WTC11 (cell line): ENCODE data around the gene S100PBP. TPM values are rescaled to one million over a fixed set of nuclear protein-coding genes. Genes with fewer than 3 reads are reported as not detected.

Experiments
- ATAC-seq: fragments of 200-7000 bp; cut with Tn5 transposase; 2 replicates; pipeline ENCODE4 v1.10.0; 2021; ENCODE audit warnings: mild to moderate bottlenecking, moderate library complexity
- CTCF ChIA-PET: fragments of 300-600 bp; sonication (Branson Sonifier 250); formaldehyde crosslinking; loops from one replicate; lab custom pipeline; 2021; ENCODE audit warnings: antibody characterized with exemption; lab: Charles Lee
- POLR2A ChIA-PET: fragments of 350-600 bp; sonication (Branson Sonifier 250); formaldehyde crosslinking; loops from one replicate; lab custom pipeline; 2021; ENCODE audit warnings: antibody characterized with exemption; lab: Charles Lee
- DNase-seq: peaks from one replicate; pipeline ENCODE4 v3.0.0; 2021; ENCODE audit warnings: low spot score
- H3K27ac Mint-ChIP-seq: 2 replicates; pipeline ENCODE4 v1.8.0; 2021; ENCODE audit warnings: mixed read lengths
- H3K27me3 Mint-ChIP-seq: 2 replicates; pipeline ENCODE4 v1.8.0; 2021; ENCODE audit warnings: low read depth, mild to moderate bottlenecking, moderate library complexity, mixed read lengths
- H3K36me3 Mint-ChIP-seq: 2 replicates; pipeline ENCODE4 v1.8.0; 2021; ENCODE audit warnings: mixed read lengths
- H3K4me1 Mint-ChIP-seq: 2 replicates; pipeline ENCODE4 v1.8.0; 2022; ENCODE audit warnings: mixed read lengths
- H3K4me3 Mint-ChIP-seq: 2 replicates; pipeline ENCODE4 v1.8.0; 2021; ENCODE audit warnings: mild to moderate bottlenecking, moderate library complexity, mixed read lengths
- H3K9me3 Mint-ChIP-seq: 2 replicates; pipeline ENCODE4 v1.8.0; 2021; ENCODE audit warnings: mixed read lengths
- ATF6 ChIP-seq: sonication (generic); formaldehyde crosslinking; IDR thresholded peaks from 2 replicates; pipeline ENCODE4 v1.8.1; 2023; ENCODE audit warnings: mild to moderate bottlenecking, missing genetic modification reagents
- CREB1 ChIP-seq: sonication (generic); formaldehyde crosslinking; IDR thresholded peaks from 2 replicates; pipeline ENCODE4 v1.8.0; 2023; ENCODE audit warnings: mild to moderate bottlenecking, missing genetic modification reagents
- GRHL2 ChIP-seq: fragments of 250-450 bp; sonication (Bioruptor Pico); IDR thresholded peaks from 2 replicates; pipeline ENCODE4 v1.8.0; 2022; ENCODE audit warnings: mild to moderate bottlenecking, moderate library complexity; ENCODE audit not compliant: insufficient replicate concordance, severe bottlenecking
- IRF2 ChIP-seq: sonication (generic); formaldehyde crosslinking; IDR thresholded peaks from 2 replicates; pipeline ENCODE4 v1.8.0; 2022; ENCODE audit warnings: low read depth, missing genetic modification reagents, borderline replicate concordance
- KAT7 ChIP-seq: sonication (generic); formaldehyde crosslinking; IDR thresholded peaks from 2 replicates; pipeline ENCODE4 v1.8.1; 2023; ENCODE audit warnings: missing genetic modification reagents, mild to moderate bottlenecking, borderline replicate concordance
- NFYB ChIP-seq: sonication (generic); formaldehyde crosslinking; conservative IDR thresholded peaks from 2 replicates; pipeline ENCODE4 v1.8.0; 2022; ENCODE audit warnings: low read depth, missing genetic modification reagents
- NR1H2 ChIP-seq: sonication (generic); formaldehyde crosslinking; IDR thresholded peaks from 2 replicates; pipeline ENCODE4 v1.9.0; 2021; ENCODE audit warnings: mild to moderate bottlenecking, moderate library complexity, missing genetic modification reagents
- OVOL2 ChIP-seq: fragments of 250-450 bp; sonication (Bioruptor Pico); IDR thresholded peaks from 2 replicates; pipeline ENCODE4 v1.9.0; 2021; ENCODE audit warnings: mild to moderate bottlenecking, borderline replicate concordance
- PRDM15 ChIP-seq: sonication (generic); formaldehyde crosslinking; IDR thresholded peaks from 2 replicates; pipeline ENCODE4 v1.8.0; 2022; ENCODE audit warnings: missing genetic modification reagents
- PREB ChIP-seq: sonication (generic); formaldehyde crosslinking; IDR thresholded peaks from 2 replicates; pipeline ENCODE4 v1.8.1; 2022; ENCODE audit warnings: mild to moderate bottlenecking, missing genetic modification reagents, moderate library complexity, borderline replicate concordance
- PRRX2 ChIP-seq: fragments of 250-450 bp; sonication (Bioruptor Pico); IDR thresholded peaks from 2 replicates; pipeline ENCODE4 v1.8.0; 2021; ENCODE audit warnings: mild to moderate bottlenecking
- USF1 ChIP-seq: sonication (generic); formaldehyde crosslinking; IDR thresholded peaks from 2 replicates; pipeline ENCODE4 v1.8.0; 2022; ENCODE audit warnings: mild to moderate bottlenecking, missing genetic modification reagents
- ZNF263 ChIP-seq: sonication (generic); formaldehyde crosslinking; IDR thresholded peaks from 2 replicates; pipeline ENCODE4 v1.8.1; 2022; ENCODE audit warnings: low read depth, mild to moderate bottlenecking, moderate library complexity, missing genetic modification reagents
- ZNF671 ChIP-seq: fragments of 250-450 bp; sonication (Bioruptor Pico); IDR thresholded peaks from 2 replicates; pipeline ENCODE4 v1.8.0; 2021; ENCODE audit warnings: mild to moderate bottlenecking
- total RNA-seq: library from RNA; stranded (reverse); gene quantifications from 3 replicates; pipeline ENCODE4 v1.2.3, GENCODE V29; 2021
- TF ChIP-seq, protein P1 (sequence below): sonication (generic); formaldehyde crosslinking; IDR thresholded peaks from 2 replicates; pipeline ENCODE4 v1.8.1; 2022; ENCODE audit warnings: low read depth, missing genetic modification reagents, borderline replicate concordance
- TF ChIP-seq, protein P2 (sequence below): sonication (generic); formaldehyde crosslinking; conservative IDR thresholded peaks from 2 replicates; pipeline ENCODE4 v1.8.1; 2022; ENCODE audit warnings: mild to moderate bottlenecking, missing genetic modification reagents

S100PBP gene
- total RNA-seq, 1 experiment from 2014 or later = 62.9 TPM

GRCh38 chr1:32770741-32771548 is 46.5 kb upstream of the S100PBP start (continued):
- TF ChIP-seq PRDM15 (CRISPR knock-in tag) (no peak), IRF2 (no peak)
- TF ChIP-seq, protein P1, sequence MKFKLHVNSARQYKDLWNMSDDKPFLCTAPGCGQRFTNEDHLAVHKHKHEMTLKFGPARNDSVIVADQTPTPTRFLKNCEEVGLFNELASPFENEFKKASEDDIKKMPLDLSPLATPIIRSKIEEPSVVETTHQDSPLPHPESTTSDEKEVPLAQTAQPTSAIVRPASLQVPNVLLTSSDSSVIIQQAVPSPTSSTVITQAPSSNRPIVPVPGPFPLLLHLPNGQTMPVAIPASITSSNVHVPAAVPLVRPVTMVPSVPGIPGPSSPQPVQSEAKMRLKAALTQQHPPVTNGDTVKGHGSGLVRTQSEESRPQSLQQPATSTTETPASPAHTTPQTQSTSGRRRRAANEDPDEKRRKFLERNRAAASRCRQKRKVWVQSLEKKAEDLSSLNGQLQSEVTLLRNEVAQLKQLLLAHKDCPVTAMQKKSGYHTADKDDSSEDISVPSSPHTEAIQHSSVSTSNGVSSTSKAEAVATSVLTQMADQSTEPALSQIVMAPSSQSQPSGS (CRISPR knock-in tag) = no peak
- TF ChIP-seq, protein P2, sequence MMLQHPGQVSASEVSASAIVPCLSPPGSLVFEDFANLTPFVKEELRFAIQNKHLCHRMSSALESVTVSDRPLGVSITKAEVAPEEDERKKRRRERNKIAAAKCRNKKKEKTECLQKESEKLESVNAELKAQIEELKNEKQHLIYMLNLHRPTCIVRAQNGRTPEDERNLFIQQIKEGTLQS (CRISPR knock-in tag) = no peak

- Mint-ChIP-seq H3K36me3 (peaks cover 36% of the 10 kb centered on the region), H3K9me3 (no peaks in the 10 kb centered on the region), H3K27ac (no peak overlapping the region), H3K4me1 (peaks cover 42% of the 10 kb centered on the region), H3K27me3 (no peaks in the 10 kb centered on the region), H3K4me3 (no peak overlapping the region)
- DNase-seq = peak; percentile 38
- no peak for ATAC-seq
- CTCF ChIA-PET = interaction anchor here (0.6 to 10.0 kb wide), 16 partner anchors 9 to 160 kb away, joined by 3 to 262 read pairs (median 6); partner anchors contain the start of gene SYNC
- POLR2A ChIA-PET = interaction anchor here (1.3 to 4.7 kb wide), 4 partner anchors 14 to 60 kb away, joined by 4 to 39 read pairs (median 12); no protein-coding TSS in a partner anchor
- TF ChIP-seq PRRX2 (CRISPR knock-in tag) (no peak), USF1 (CRISPR knock-in tag) (no peak), GRHL2 (CRISPR knock-in tag) (no peak), NFYB (CRISPR knock-in tag) (no peak), PRDM15 (CRISPR knock-in tag) (no peak), ZNF263 (CRISPR knock-in tag) (no peak), CREB1 (no peak), OVOL2 (CRISPR knock-in tag) (no peak), KAT7 (no peak), PREB (no peak), IRF2 (no peak), NR1H2 (CRISPR knock-in tag) (no peak), ATF6 (CRISPR knock-in tag) (no peak), ZNF671 (CRISPR knock-in tag) (no peak)
Measured at GRCh38 chr1:32771561-32772280, 45.7 kb upstream of the S100PBP start.
